Osteoblast (primary cell): ENCODE measurements around the gene HNRNPM. TPM values are rescaled to one million over a fixed set of nuclear protein-coding genes. Genes with fewer than 3 reads are reported as not detected.

ENCODE experiments used
- DNase-seq: peaks from one replicate; pipeline ENCODE4 v3.0.0; 2011; ENCODE audit warnings: low spot score, mixed read lengths; ENCODE audit not compliant: insufficient read length; ENCODE audit errors: missing footprints
- H2AFZ ChIP-seq: 2 replicates; pipeline ENCODE4 v1.6.0; 2011; ENCODE audit warnings: mild to moderate bottlenecking, low read length
- H3K27ac ChIP-seq: 2 replicates; pipeline ENCODE4 v1.5.1; 2011; ENCODE audit warnings: mild to moderate bottlenecking, low read depth, low read length, moderate library complexity
- H3K27me3 ChIP-seq: 2 replicates; pipeline ENCODE4 v1.6.0; 2012; ENCODE audit warnings: mild to moderate bottlenecking, control low read depth, inconsistent platforms, low read length, moderate library complexity; ENCODE audit not compliant: insufficient read depth
- H3K36me3 ChIP-seq: 2 replicates; pipeline ENCODE4 v1.5.1; 2011; ENCODE audit warnings: mild to moderate bottlenecking, low read length, control low read depth, moderate library complexity; ENCODE audit not compliant: insufficient read depth
- H3K4me1 ChIP-seq: 2 replicates; pipeline ENCODE4 v1.5.1; 2011; ENCODE audit warnings: mild to moderate bottlenecking, low read length, control low read depth, moderate library complexity; ENCODE audit not compliant: insufficient read depth
- H3K4me2 ChIP-seq: 2 replicates; pipeline ENCODE4 v1.6.0; 2011; ENCODE audit warnings: mild to moderate bottlenecking, low read length; ENCODE audit not compliant: insufficient read depth
- H3K4me3 ChIP-seq: fragments of 200-600 bp; sonication (generic); 3 replicates; pipeline ENCODE4 v1.5.1; 2012; ENCODE audit warnings: mild to moderate bottlenecking, low read length, inconsistent platforms; ENCODE audit not compliant: insufficient read depth
- H3K79me2 ChIP-seq: 2 replicates; pipeline ENCODE4 v1.6.0; 2012; ENCODE audit warnings: mild to moderate bottlenecking, low read length, control low read depth, inconsistent platforms; ENCODE audit not compliant: insufficient read depth
- H3K9me3 ChIP-seq: 2 replicates; pipeline ENCODE4 v1.5.1; 2011; ENCODE audit warnings: low read depth, low read length, control low read depth
- H4K20me1 ChIP-seq: 2 replicates; pipeline ENCODE4 v1.6.0; 2012; ENCODE audit warnings: mild to moderate bottlenecking, low read length, control low read depth; ENCODE audit not compliant: insufficient read depth
- total RNA-seq: library from RNA; depleted of rRNA; stranded (reverse); fragments of >200 nt; gene quantifications from 2 replicates; pipeline ENCODE4 v1.2.3, GENCODE V29; 2012
- TF ChIP-seq, protein P1 (sequence below): IDR thresholded peaks from 2 replicates; pipeline ENCODE4 v1.5.1; 2011; ENCODE audit warnings: mild to moderate bottlenecking, low read depth, low read length, moderate library complexity; ENCODE audit errors: extremely low read depth

Gene HNRNPM
- total RNA-seq, 1 donor = 39.4 TPM

DNA sequence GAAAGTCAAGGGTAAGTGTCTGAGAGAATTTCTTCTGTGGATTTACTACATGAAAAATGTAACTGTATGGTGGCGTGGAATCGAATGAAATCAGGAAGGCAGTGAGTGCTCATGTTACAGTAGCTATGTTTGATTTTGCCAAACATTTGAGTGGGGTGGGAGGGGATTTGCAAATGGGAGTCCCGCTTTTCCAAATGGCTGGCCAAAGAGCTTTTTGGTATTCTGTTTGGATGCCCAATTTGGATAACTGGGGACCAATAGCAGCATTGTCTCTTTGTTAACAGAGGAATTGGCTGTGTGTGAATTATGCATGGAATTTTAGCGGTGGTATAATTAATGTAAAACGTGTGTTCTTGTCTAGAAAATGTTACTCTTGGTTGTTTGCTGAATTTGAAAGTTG is 17.8 kb downstream of the HNRNPM start:
- Histone ChIP-seq H3K4me2 (no peak overlapping the region), H3K36me3 (peaks cover 51% of the 10 kb centered on the region), H3K9me3 (no peaks in the 10 kb centered on the region), H3K4me1 (peaks cover 38% of the 10 kb centered on the region), H3K27ac (no peak overlapping the region), H3K79me2 (peaks cover 92% of the 10 kb centered on the region), H3K27me3 (no peaks in the 10 kb centered on the region), H3K4me3 (no peak overlapping the region), H4K20me1 (peaks cover 66% of the 10 kb centered on the region), H2AFZ (no peak overlapping the region)
- no peak for DNase-seq
- TF ChIP-seq, protein P1, sequence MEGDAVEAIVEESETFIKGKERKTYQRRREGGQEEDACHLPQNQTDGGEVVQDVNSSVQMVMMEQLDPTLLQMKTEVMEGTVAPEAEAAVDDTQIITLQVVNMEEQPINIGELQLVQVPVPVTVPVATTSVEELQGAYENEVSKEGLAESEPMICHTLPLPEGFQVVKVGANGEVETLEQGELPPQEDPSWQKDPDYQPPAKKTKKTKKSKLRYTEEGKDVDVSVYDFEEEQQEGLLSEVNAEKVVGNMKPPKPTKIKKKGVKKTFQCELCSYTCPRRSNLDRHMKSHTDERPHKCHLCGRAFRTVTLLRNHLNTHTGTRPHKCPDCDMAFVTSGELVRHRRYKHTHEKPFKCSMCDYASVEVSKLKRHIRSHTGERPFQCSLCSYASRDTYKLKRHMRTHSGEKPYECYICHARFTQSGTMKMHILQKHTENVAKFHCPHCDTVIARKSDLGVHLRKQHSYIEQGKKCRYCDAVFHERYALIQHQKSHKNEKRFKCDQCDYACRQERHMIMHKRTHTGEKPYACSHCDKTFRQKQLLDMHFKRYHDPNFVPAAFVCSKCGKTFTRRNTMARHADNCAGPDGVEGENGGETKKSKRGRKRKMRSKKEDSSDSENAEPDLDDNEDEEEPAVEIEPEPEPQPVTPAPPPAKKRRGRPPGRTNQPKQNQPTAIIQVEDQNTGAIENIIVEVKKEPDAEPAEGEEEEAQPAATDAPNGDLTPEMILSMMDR = no peak

DNA sequence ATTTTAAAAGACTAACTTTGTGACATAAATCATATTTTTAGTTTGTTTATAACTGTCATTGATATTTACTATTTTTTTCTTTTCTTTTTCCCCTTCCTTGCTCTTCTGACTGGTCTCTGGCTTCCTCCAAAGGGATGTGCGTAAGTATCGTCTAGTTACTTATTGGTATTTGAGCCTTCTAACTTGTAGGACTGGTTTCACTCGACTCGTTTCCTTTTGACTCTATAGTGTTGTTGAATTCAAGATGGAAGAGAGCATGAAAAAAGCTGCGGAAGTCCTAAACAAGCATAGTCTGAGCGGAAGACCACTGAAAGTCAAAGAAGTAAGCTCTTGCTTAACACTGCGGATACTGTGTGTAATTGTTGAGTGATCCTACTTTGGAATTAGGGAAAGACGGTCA is 18.6 kb downstream of the HNRNPM start:
- no peak for DNase-seq
- no peaks in the 10 kb centered on the region for H3K27me3 ChIP-seq
- H3K36me3 ChIP-seq = peaks cover 55% of the 10 kb centered on the region
- H3K4me1 ChIP-seq = peaks cover 30% of the 10 kb centered on the region
- peaks cover 58% of the 10 kb centered on the region for H4K20me1 ChIP-seq
- H3K4me2 ChIP-seq = no peak overlapping the region
- H3K9me3 ChIP-seq = no peaks in the 10 kb centered on the region
- TF ChIP-seq, protein P1 = no peak
- H3K27ac ChIP-seq = no peak overlapping the region
- peaks cover 88% of the 10 kb centered on the region for H3K79me2 ChIP-seq
- H3K4me3 ChIP-seq = no peak overlapping the region
- H2AFZ ChIP-seq = no peak overlapping the region

DNA sequence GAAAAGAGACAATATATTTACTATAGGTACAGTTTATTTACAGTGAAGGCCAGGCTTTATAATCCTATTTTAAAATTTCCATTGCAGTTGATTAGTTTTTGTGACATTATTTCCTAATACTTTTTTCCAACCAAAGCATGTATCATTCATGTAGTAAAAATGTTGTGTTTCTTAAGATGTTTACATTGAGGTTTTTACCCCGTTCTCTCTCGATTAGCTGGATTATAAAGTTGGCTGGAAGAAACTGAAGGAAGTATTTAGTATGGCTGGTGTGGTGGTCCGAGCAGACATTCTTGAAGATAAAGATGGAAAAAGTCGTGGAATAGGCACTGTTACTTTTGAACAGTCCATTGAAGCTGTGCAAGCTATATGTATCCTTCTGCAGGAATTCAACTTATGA is 21.2 kb downstream of the HNRNPM start:
- H3K36me3 ChIP-seq = peaks cover 80% of the 10 kb centered on the region
- H3K27me3 ChIP-seq = no peaks in the 10 kb centered on the region
- no peak for DNase-seq
- peaks cover 44% of the 10 kb centered on the region for H4K20me1 ChIP-seq
- no peaks in the 10 kb centered on the region for H3K9me3 ChIP-seq
- TF ChIP-seq, protein P1 = no peak
- H3K27ac ChIP-seq = no peak overlapping the region
- H3K79me2 ChIP-seq = peaks cover 89% of the 10 kb centered on the region
- H3K4me3 ChIP-seq = no peak overlapping the region
- H2AFZ ChIP-seq = no peak overlapping the region
- H3K4me1 ChIP-seq = peaks cover 5% of the 10 kb centered on the region
- H3K4me2 ChIP-seq = no peak overlapping the region

DNA sequence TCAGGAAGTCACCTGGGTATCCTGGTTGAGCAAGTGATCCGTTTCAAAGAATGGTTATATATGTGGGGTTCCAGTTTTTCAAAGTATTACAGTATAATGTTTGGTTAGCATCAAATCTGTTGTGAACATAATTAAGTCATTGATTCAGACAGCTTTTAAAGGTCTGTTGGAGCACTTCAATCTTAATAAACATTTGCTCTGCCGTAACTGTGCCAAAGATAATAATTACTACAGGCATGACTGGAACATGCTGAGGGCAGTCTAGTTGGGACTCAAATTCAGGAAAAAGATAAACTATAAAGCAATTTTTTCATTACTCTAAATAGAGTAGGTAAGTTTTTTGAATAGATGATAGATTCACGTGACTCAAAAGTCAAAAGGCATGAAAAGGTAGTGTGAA is 23.3 kb downstream of the HNRNPM start:
- TF ChIP-seq, protein P1 = no peak
- peaks cover 79% of the 10 kb centered on the region for H3K79me2 ChIP-seq
- peaks cover 5% of the 10 kb centered on the region for H3K4me1 ChIP-seq
- H2AFZ ChIP-seq = no peak overlapping the region
- no peak overlapping the region for H3K4me3 ChIP-seq
- no peak overlapping the region for H3K4me2 ChIP-seq
- H3K27me3 ChIP-seq = no peaks in the 10 kb centered on the region
- H3K36me3 ChIP-seq = peaks cover 88% of the 10 kb centered on the region
- peaks cover 31% of the 10 kb centered on the region for H4K20me1 ChIP-seq
- H3K27ac ChIP-seq = no peak overlapping the region
- no peak for DNase-seq
- no peaks in the 10 kb centered on the region for H3K9me3 ChIP-seq
